ENCODE data around the gene PHACTR4. TPM values are rescaled to one million over a fixed set of nuclear protein-coding genes. Genes with fewer than 3 reads are reported as not detected.

PHACTR4 gene
- total RNA-seq, 1 experiment from 2014 or later = 52.9 TPM

DNA sequence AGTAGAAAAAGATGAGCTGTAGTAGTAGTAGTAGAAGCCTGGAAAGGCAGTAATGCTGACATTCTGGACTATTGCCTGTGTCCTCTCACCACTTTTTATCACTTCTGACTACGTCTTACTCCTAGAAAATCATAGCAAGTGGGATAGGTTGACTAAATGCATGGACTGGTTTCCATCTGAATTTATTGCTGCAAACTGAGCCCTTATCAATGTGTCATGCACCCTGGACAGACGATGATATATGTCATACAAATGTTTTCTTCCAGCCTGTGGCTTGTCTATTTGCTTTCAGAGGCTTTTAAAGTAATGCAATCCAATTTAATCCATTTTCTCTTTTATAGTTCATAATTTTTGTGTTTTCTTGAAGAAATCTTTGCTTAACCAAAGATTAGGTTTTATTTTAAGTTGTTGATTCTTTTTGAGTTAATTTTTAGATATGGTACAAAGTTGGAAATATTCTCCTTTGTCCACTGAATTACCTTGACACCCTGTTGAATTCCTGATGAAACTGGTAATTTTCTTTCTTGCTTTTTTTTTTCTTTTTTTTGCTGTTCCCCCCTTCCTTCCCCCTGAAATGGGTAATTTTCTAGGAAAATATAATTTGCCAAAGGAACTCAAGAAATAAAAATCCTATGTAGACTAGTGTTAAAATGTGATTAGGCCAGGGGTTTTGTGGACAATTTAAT lies 47.1 kb downstream of the PHACTR4 start (continued):
- TF ChIP-seq ESRRA (CRISPR knock-in tag; IDR thresholded peaks at IDR 0.05; ENCODE audit: borderline replicate concordance) = no peak
- TF ChIP-seq CREM (CRISPR knock-in tag; IDR thresholded peaks at IDR 0.05) = no peak

DNA sequence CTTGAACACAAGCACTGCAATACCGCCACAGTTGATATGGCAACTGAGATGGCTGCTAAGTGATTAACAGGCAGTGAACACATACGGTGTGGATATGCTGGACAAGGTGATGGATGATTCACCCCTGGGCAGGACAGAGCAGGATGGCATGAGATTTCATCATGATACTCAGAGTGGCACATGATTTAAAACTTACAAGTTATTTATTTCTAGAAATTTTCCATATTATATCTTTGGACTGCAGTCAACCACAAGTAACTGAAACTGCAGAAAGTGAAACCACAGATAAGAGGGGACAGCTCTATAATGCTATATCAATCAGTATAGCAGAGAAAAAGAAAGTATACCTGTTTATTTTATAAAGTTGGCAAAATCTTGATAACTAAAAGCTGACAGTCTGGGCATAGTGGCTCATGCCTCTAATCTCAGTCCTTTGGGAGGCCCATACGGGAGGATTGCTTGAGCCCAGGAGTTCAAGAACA lies 47.9 kb downstream of the PHACTR4 start:
- Mint-ChIP-seq H3K36me3 (no peaks in the 10 kb centered on the region), H3K27me3 (ENCODE audit: low read depth) (no peaks in the 10 kb centered on the region), H3K4me3 (no peak overlapping the region), H3K4me1 (peaks cover 44% of the 10 kb centered on the region), H3K27ac (no peak overlapping the region; the same call in 1 of the 2 replicates), H3K9me3 (no peaks in the 10 kb centered on the region)
- ATAC-seq (no peak), DNase-seq (ENCODE audit: low spot score) (no peak)
- CTCF ChIA-PET = interaction anchor here (0.5 kb wide), 1 partner anchor 57 kb away, joined by 4 read pairs; no protein-coding TSS in a partner anchor
- POLR2A ChIA-PET = no interaction called here
- TF ChIP-seq ELF4 (CRISPR knock-in tag; IDR thresholded peaks at IDR 0.05; ENCODE audit: low read depth) (no peak), NFYB (CRISPR knock-in tag; conservative IDR thresholded peaks at IDR 0.05; ENCODE audit: low read depth) (no peak), ZNF219 (CRISPR knock-in tag; IDR thresholded peaks at IDR 0.05; ENCODE audit: borderline replicate concordance) (no peak), MXD4 (CRISPR knock-in tag; IDR thresholded peaks at IDR 0.05; ENCODE audit: borderline replicate concordance) (no peak), ETV6 (CRISPR knock-in tag; IDR thresholded peaks at IDR 0.05) (no peak), HMGA2 (CRISPR knock-in tag; IDR thresholded peaks at IDR 0.05) (no peak), OVOL2 (CRISPR knock-in tag; IDR thresholded peaks at IDR 0.05; ENCODE audit: borderline replicate concordance) (no peak), ZNF416 (CRISPR knock-in tag; IDR thresholded peaks at IDR 0.05) (no peak), MYBL2 (CRISPR knock-in tag; IDR thresholded peaks at IDR 0.05) (no peak), ZNF138 (CRISPR knock-in tag; conservative IDR thresholded peaks at IDR 0.05) (no peak), ZNF121 (CRISPR knock-in tag; IDR thresholded peaks at IDR 0.05) (no peak), CREB1 (CRISPR knock-in tag; IDR thresholded peaks at IDR 0.05) (no peak), ZNF263 (CRISPR knock-in tag; IDR thresholded peaks at IDR 0.05; ENCODE audit: low read depth) (no peak)
- TF ChIP-seq, protein P1, sequence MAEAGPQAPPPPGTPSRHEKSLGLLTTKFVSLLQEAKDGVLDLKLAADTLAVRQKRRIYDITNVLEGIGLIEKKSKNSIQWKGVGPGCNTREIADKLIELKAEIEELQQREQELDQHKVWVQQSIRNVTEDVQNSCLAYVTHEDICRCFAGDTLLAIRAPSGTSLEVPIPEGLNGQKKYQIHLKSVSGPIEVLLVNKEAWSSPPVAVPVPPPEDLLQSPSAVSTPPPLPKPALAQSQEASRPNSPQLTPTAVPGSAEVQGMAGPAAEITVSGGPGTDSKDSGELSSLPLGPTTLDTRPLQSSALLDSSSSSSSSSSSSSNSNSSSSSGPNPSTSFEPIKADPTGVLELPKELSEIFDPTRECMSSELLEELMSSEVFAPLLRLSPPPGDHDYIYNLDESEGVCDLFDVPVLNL (CRISPR knock-in tag; IDR thresholded peaks at IDR 0.05; ENCODE audit: borderline replicate concordance, low read depth) = no peak
- TF ChIP-seq, protein P2, sequence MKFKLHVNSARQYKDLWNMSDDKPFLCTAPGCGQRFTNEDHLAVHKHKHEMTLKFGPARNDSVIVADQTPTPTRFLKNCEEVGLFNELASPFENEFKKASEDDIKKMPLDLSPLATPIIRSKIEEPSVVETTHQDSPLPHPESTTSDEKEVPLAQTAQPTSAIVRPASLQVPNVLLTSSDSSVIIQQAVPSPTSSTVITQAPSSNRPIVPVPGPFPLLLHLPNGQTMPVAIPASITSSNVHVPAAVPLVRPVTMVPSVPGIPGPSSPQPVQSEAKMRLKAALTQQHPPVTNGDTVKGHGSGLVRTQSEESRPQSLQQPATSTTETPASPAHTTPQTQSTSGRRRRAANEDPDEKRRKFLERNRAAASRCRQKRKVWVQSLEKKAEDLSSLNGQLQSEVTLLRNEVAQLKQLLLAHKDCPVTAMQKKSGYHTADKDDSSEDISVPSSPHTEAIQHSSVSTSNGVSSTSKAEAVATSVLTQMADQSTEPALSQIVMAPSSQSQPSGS (CRISPR knock-in tag; IDR thresholded peaks at IDR 0.05; ENCODE audit: borderline replicate concordance, low read depth) = no peak
- TF ChIP-seq, protein P3, sequence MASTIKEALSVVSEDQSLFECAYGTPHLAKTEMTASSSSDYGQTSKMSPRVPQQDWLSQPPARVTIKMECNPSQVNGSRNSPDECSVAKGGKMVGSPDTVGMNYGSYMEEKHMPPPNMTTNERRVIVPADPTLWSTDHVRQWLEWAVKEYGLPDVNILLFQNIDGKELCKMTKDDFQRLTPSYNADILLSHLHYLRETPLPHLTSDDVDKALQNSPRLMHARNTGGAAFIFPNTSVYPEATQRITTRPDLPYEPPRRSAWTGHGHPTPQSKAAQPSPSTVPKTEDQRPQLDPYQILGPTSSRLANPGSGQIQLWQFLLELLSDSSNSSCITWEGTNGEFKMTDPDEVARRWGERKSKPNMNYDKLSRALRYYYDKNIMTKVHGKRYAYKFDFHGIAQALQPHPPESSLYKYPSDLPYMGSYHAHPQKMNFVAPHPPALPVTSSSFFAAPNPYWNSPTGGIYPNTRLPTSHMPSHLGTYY (CRISPR knock-in tag; IDR thresholded peaks at IDR 0.05) = no peak
- TF ChIP-seq, protein P4, sequence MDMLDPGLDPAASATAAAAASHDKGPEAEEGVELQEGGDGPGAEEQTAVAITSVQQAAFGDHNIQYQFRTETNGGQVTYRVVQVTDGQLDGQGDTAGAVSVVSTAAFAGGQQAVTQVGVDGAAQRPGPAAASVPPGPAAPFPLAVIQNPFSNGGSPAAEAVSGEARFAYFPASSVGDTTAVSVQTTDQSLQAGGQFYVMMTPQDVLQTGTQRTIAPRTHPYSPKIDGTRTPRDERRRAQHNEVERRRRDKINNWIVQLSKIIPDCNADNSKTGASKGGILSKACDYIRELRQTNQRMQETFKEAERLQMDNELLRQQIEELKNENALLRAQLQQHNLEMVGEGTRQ (CRISPR knock-in tag; IDR thresholded peaks at IDR 0.05) = no peak
- TF ChIP-seq, protein P5, sequence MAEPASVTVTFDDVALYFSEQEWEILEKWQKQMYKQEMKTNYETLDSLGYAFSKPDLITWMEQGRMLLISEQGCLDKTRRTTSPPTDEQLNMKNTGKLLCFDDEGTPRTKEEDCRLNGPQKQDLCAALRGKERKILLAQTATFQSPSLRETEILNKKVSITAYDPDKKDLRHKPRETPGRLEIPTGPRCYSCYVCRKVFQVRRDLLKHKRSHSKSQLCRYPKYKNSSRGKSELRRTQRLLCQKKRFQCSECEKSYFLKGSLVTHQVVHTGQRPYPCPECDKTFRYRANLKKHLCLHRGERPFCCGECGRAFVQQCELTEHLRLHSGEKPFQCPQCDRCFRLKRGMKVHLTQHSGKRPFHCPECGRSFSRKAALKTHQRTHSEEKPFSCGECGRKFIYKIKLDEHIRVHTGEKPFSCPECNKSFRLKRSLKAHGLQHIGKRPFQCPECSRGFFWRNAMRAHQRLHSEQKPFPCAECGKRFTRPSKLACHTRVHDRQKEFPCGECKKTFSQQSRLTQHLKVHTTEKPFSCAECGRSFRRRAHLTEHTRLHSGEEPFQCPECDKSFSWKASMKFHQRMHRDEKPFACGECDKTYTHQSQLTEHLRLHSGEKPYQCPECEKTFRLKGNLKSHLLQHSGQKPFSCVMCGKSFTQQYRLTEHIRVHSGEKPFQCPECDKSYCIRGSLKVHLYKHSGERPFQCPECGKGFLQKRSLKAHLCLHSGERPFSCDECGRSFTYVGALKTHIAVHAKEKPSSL (CRISPR knock-in tag; conservative IDR thresholded peaks at IDR 0.05) = no peak
- TF ChIP-seq, protein P6, sequence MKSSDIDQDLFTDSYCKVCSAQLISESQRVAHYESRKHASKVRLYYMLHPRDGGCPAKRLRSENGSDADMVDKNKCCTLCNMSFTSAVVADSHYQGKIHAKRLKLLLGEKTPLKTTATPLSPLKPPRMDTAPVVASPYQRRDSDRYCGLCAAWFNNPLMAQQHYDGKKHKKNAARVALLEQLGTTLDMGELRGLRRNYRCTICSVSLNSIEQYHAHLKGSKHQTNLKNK (CRISPR knock-in tag; IDR thresholded peaks at IDR 0.05) = no peak
